AG09309 (cell line): ENCODE data around the gene BATF3.

Experiments used
- DNase-seq: peaks from one replicate; pipeline ENCODE4 v3.0.0-alpha.2; 2010; ENCODE audit warnings: low read depth
- H3K4me3 ChIP-seq: 2 replicates; pipeline ENCODE4 v1.5.1; 2011; ENCODE audit warnings: mild to moderate bottlenecking, low read depth, low read length, moderate library complexity; ENCODE audit not compliant: control insufficient read depth
- TF ChIP-seq, protein P1 (sequence below): IDR thresholded peaks from 2 replicates; pipeline ENCODE4 v1.5.1; 2011; ENCODE audit warnings: mild to moderate bottlenecking, low read depth, low read length, inconsistent platforms; ENCODE audit not compliant: insufficient read depth, control insufficient read depth; ENCODE audit errors: missing control alignments

Gene BATF3

GRCh38 chr1:212710566-212710965, 10.9 kb upstream of the BATF3 start:
- H3K4me3 ChIP-seq, result no peak overlapping the region
- TF ChIP-seq, protein P1, sequence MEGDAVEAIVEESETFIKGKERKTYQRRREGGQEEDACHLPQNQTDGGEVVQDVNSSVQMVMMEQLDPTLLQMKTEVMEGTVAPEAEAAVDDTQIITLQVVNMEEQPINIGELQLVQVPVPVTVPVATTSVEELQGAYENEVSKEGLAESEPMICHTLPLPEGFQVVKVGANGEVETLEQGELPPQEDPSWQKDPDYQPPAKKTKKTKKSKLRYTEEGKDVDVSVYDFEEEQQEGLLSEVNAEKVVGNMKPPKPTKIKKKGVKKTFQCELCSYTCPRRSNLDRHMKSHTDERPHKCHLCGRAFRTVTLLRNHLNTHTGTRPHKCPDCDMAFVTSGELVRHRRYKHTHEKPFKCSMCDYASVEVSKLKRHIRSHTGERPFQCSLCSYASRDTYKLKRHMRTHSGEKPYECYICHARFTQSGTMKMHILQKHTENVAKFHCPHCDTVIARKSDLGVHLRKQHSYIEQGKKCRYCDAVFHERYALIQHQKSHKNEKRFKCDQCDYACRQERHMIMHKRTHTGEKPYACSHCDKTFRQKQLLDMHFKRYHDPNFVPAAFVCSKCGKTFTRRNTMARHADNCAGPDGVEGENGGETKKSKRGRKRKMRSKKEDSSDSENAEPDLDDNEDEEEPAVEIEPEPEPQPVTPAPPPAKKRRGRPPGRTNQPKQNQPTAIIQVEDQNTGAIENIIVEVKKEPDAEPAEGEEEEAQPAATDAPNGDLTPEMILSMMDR, result no peak
- no peak for DNase-seq

DNA sequence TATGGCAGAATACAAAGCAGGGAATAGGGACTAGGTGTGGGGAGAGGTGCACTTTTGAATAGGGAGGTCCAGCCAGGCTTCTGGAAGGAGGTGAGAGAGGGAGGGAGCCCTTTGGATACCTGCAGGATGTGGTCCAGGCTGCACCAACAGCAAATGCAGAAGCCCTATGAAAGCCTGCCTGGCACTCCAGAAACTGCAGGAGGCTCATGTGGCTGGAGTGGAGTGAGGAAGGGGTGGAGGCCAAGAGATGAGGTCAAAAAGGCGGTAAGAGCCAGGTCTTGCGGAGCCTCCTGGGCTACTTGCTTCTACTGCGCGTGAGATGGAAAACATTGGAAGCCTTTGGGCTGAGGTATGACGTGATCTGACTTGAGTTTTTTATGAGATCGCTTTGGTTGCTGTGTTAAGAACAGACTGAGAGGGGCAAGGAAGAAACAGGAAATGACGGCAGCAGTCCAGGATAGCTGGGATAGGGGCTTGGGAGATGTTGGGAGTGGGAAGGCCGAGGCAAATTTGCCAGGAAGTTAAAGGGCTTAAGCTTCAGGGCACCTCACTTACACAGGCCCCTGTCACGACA, 4.4 kb upstream of the BATF3 start:
- no peak overlapping the region for H3K4me3 ChIP-seq
- DNase-seq, result no peak
- TF ChIP-seq, protein P1, result no peak

DNA sequence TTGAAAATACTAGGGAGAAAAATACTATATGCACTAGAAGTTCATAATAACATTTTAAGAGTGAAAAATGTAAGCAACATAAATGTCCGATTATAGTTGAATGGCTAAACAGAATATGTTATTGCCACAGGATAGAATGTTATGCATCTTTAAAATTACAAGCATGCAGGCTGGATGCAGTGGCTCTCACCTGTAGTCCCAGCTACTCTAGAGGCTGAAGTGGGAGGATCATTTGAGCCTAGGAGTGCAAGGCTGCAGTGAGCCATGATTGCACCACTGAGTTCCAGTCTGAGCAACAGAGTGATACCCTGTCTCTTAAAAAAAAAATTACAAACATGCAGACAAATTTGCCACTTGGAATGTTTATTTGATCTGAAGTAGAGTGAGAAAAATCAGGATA, 3.0 kb upstream of the BATF3 start:
- no peak overlapping the region for H3K4me3 ChIP-seq
- TF ChIP-seq, protein P1, result no peak
- no peak for DNase-seq

GRCh38 chr1:212701910-212702309, 2.3 kb upstream of the BATF3 start:
- H3K4me3 ChIP-seq, result no peak overlapping the region
- DNase-seq, result no peak
- TF ChIP-seq, protein P1, result no peak

DNA sequence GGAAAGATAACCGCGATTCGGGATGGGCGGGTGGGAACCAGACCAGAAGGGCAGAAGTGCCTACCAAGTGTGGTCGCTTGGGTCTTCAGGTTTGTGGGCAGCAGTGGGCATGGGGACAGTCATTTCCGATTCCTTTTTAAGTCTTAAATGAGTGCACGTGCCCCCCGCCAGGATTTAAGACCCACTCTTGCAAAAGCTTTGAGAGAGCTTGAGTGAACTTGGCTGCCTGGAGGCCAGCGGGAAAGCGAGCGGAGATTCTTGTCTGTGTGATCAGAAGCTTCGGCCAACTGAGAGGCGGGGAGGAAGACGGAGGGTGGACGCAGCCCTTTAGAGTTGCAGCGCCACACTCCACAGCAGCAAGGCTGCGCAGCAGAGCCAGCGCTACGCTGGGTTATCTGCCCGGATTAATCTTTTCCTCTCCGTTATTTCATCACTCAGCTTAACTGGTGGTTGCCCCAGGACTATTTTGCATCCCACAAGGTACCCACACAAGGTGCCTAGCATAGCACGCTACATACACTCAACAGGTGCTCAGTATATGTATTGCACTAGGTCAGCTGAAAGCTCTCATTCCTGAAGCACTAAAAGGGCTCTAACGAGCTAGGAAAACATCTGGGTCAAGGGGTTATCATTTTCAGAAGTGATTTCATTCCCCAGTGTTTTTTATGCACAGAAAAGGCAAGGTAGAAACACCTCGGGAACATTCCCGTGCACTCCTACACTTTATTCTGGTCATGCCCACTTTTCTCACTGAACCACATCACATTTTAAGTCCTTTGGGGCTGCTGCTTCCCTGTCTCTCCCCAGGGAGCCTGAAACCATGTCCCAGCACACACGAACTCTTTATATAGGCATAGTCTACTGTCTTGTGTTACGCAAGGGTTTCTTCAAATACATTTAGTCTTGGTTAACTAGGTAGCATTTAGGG, 1.5 kb upstream of the BATF3 start:
- H3K4me3 ChIP-seq, result peak overlapping the region; percentile 61
- TF ChIP-seq, protein P1, result peak; percentile 24
- DNase-seq, result peak; percentile 13

DNA sequence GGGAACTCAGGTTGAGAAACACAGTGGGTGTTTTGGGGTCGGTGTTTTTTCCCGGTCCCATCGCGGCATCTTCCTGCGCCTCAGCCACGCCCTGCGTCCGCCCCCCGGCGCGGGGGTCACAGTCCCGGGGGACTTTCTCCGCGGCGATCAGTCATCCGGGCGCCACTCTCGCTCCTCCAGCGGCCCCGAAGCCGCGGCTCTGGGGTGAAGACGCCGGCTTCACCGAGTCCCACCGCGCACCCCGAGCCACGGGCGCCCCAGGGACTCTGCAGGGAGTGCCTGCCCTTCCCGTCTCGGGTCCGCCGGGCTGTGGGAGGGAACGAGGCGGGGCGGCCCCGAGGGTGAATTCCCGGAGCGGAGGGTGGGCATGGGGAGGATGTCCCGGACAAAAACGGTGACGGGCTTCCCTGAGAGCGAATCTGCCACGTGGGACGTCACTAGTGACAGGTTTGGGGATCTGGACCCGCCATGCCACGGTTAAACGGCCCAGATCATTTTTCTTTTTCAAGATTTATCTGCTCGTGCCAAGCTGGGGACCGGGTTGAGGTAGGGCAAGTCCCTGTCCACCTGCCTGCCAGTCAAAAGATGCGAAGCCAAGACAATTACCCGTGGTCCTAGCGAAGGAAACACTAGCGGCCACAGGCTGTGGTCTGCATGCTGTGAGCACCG, 717 bp upstream of the BATF3 start:
- no peak for DNase-seq
- TF ChIP-seq, protein P1, result no peak
- peak overlapping the region; percentile 61 for H3K4me3 ChIP-seq
